IMR-90 (cell line): ENCODE data around the gene ACTN1. TPM values are rescaled to one million over a fixed set of nuclear protein-coding genes. Genes with fewer than 3 reads are reported as not detected.

Experiments used
- ATAC-seq: fragments of 200-7000 bp; cut with Tn5 transposase; 2 replicates; pipeline ENCODE4 v1.9.1; 2020; ENCODE audit warnings: low read depth, mild to moderate bottlenecking, moderate library complexity
- BruUV-seq: library from RNA; stranded (reverse); fragments of 400-500 nt; replicated peaks from 2 replicates; lab custom pipeline; 2021; lab: Mats Ljungman, UMichigan
- CTCF ChIA-PET: fragments of 300-600 bp; formaldehyde crosslinking; extraction: SDS; loops from one replicate; lab custom pipeline; 2021; ENCODE audit warnings: antibody characterized with exemption; lab: Yijun Ruan, JAX
- POLR2A ChIA-PET: fragments of 300-600 bp; sonication (Branson Sonifier 250); formaldehyde crosslinking; loops from one replicate; lab custom pipeline; 2022; ENCODE audit warnings: antibody characterized with exemption; ENCODE audit not compliant: unreplicated experiment; lab: Charles Lee
- DNase-seq: peaks from one replicate; pipeline ENCODE4 v3.0.0; 2013
- H2AFZ ChIP-seq: replicated peaks from 2 replicates; pipeline ENCODE3; 2013; ENCODE audit warnings: low read length, mild to moderate bottlenecking; ENCODE audit not compliant: poor library complexity
- H2AK5ac ChIP-seq: 2 replicates; pipeline ENCODE4 v1.6.1; 2013; ENCODE audit warnings: low read depth, low read length, inconsistent platforms
- H2AK9ac ChIP-seq: replicated peaks from 2 replicates; pipeline ENCODE3; 2013; ENCODE audit warnings: mild to moderate bottlenecking, low read depth, low read length, moderate library complexity; ENCODE audit not compliant: poor library complexity
- H2BK120ac ChIP-seq: 2 replicates; pipeline ENCODE4 v1.6.1; 2013; ENCODE audit warnings: low read depth, low read length, inconsistent platforms
- H2BK15ac ChIP-seq: 3 replicates; pipeline ENCODE4 v1.6.1; 2013; ENCODE audit warnings: low read depth, low read length, inconsistent platforms
- H2BK20ac ChIP-seq: 2 replicates; pipeline ENCODE4 v1.6.1; 2013; ENCODE audit warnings: low read depth, mild to moderate bottlenecking, inconsistent platforms, low read length, moderate library complexity
- H2BK5ac ChIP-seq: 2 replicates; pipeline ENCODE4 v1.6.1; 2013; ENCODE audit warnings: mild to moderate bottlenecking, low read depth, low read length, inconsistent platforms; ENCODE audit not compliant: poor library complexity, severe bottlenecking
- H3K14ac ChIP-seq: replicated peaks from 2 replicates; pipeline ENCODE4 v1.6.1; 2013; ENCODE audit warnings: low read depth, low read length, inconsistent platforms
- H3K18ac ChIP-seq: 2 replicates; pipeline ENCODE4 v1.6.1; 2013; ENCODE audit warnings: low read depth, low read length, control low read depth
- H3K23ac ChIP-seq: 2 replicates; pipeline ENCODE4 v1.6.1; 2013; ENCODE audit warnings: low read depth, low read length, inconsistent platforms
- H3K27ac ChIP-seq: 2 replicates; pipeline ENCODE4 v1.5.1; 2013; ENCODE audit warnings: mild to moderate bottlenecking, control low read depth, low read length; ENCODE audit not compliant: insufficient read depth
- H3K27me3 ChIP-seq: 2 replicates; pipeline ENCODE4 v1.6.1; 2013; ENCODE audit warnings: low read length; ENCODE audit not compliant: control insufficient read depth, insufficient read depth
- H3K36me3 ChIP-seq: 2 replicates; pipeline ENCODE4 v1.6.1; 2013; ENCODE audit warnings: low read length, mixed read lengths; ENCODE audit not compliant: control insufficient read depth, insufficient read depth
- H3K4ac ChIP-seq: 2 replicates; pipeline ENCODE4 v1.6.1; 2013; ENCODE audit warnings: low read depth, low read length, inconsistent platforms
- H3K4me1 ChIP-seq: 2 replicates; pipeline ENCODE4 v1.6.1; 2013; ENCODE audit warnings: low read length, mixed read lengths; ENCODE audit not compliant: control insufficient read depth, insufficient read depth
- H3K4me2 ChIP-seq: 2 replicates; pipeline ENCODE4 v1.6.1; 2013; ENCODE audit warnings: low read depth, mild to moderate bottlenecking, control low read depth, low read length, moderate library complexity
- H3K4me3 ChIP-seq: 2 replicates; pipeline ENCODE4 v1.5.1; 2013; ENCODE audit warnings: low read depth, mild to moderate bottlenecking, control low read depth, low read length, moderate library complexity; ENCODE audit not compliant: insufficient read depth
- H3K56ac ChIP-seq: 2 replicates; pipeline ENCODE4 v1.6.1; 2013; ENCODE audit warnings: low read length, inconsistent platforms; ENCODE audit not compliant: insufficient read depth; ENCODE audit errors: extremely low read depth
- H3K79me1 ChIP-seq, 2 experiments: 2 replicates each; pipeline ENCODE4 v1.6.1; 2013; ENCODE audit warnings: low read length in 2 of 2, inconsistent platforms in 1 of 2, low read depth in 1 of 2
- H3K9ac ChIP-seq: 2 replicates; pipeline ENCODE4 v1.6.1; 2013; ENCODE audit warnings: low read depth, low read length, control low read depth
- H3K9me1 ChIP-seq: 2 replicates; pipeline ENCODE4 v1.6.1; 2013; ENCODE audit warnings: low read length, inconsistent platforms; ENCODE audit not compliant: insufficient read depth
- H3K9me3 ChIP-seq: 2 replicates; pipeline ENCODE4 v1.6.1; 2013; ENCODE audit warnings: low read length; ENCODE audit not compliant: control insufficient read depth, insufficient read depth
- H4K20me1 ChIP-seq: 2 replicates; pipeline ENCODE4 v1.6.1; 2013; ENCODE audit warnings: low read length, inconsistent platforms; ENCODE audit not compliant: insufficient read depth
- H4K5ac ChIP-seq: 2 replicates; pipeline ENCODE4 v1.6.1; 2013; ENCODE audit warnings: mild to moderate bottlenecking, low read depth, low read length, control low read depth
- H4K8ac ChIP-seq, 2 experiments: 2 replicates each; pipeline ENCODE4 v1.6.1; 2013; ENCODE audit warnings: low read depth in 2 of 2, low read length in 2 of 2, control low read depth in 1 of 2, inconsistent platforms in 1 of 2
- H4K91ac ChIP-seq: 2 replicates; pipeline ENCODE4 v1.6.1; 2013; ENCODE audit warnings: low read depth, low read length, inconsistent platforms; ENCODE audit not compliant: insufficient read depth
- CTCF ChIP-seq: conservative IDR thresholded peaks from 2 replicates; pipeline ENCODE4 v1.5.1; 2012; ENCODE audit warnings: mild to moderate bottlenecking, low read depth, low read length, improper control_type of control experiment
- ELK1 ChIP-seq: fragments of 150-350 bp; IDR thresholded peaks from 2 replicates; pipeline ENCODE4 v1.6.1; 2016; ENCODE audit warnings: low read depth, mild to moderate bottlenecking, low read length, moderate library complexity, borderline replicate concordance
- POLR2A ChIP-seq: IDR thresholded peaks from 2 replicates; pipeline ENCODE4 v1.6.1; 2012; ENCODE audit warnings: mild to moderate bottlenecking, low read depth, low read length
- RAD21 ChIP-seq: IDR thresholded peaks from 2 replicates; pipeline ENCODE4 v1.6.1; 2012; ENCODE audit warnings: low read length, improper control_type of control experiment
- RFX5 ChIP-seq: IDR thresholded peaks from 2 replicates; pipeline ENCODE4 v1.8.0; 2012; ENCODE audit warnings: low read depth, mild to moderate bottlenecking, low read length, moderate library complexity
- SMC3 ChIP-seq: fragments of 150-350 bp; IDR thresholded peaks from 2 replicates; pipeline ENCODE4 v1.6.1; 2016; ENCODE audit warnings: low read depth, mild to moderate bottlenecking, antibody characterized with exemption, low read length, moderate library complexity
- WGBS, 2 experiments: methylation state at CpG; one replicate each; pipeline versions ENCODE4 v1.1.5 to v1.1.7; 2013; ENCODE audit warnings: missing lambda C conversion rate in 2 of 2; ENCODE audit not compliant: insufficient read length in 1 of 2; ENCODE audit errors: extremely low coverage in 2 of 2; 5-methylcytosine and 5-hydroxymethylcytosine counted together
- dilution Hi-C: fragments of 300-500 bp; cut with HindIII; formaldehyde crosslinking; loops from one replicate; pipeline ENCODE4 v1.14.3; 2018; ENCODE audit warnings: low sequenced_read_pairs; ENCODE audit not compliant: unreplicated experiment
- in situ Hi-C: fragments of 300-500 bp; cut with MboI; formaldehyde crosslinking; loops from 3 replicates; pipeline ENCODE4 v1.14.3; 2019; ENCODE audit warnings: low sequenced_read_pairs, inconsistent platforms, mixed read lengths
- intact Hi-C: fragments of 100-400 bp; cut with micrococcal nuclease; formaldehyde crosslinking; loops from 2 replicates; pipeline ENCODE4 v1.10.0; 2022
- polyA plus RNA-seq, 3 experiments: library from polyadenylated mRNA; depleted of rRNA; stranded (reverse); fragments of >200 nt; gene quantifications; 2 replicates each; pipeline ENCODE4 v1.2.3, GENCODE V29; 2012; ENCODE audit warnings: low replicate concordance in 1 of 3
- total RNA-seq: library from RNA; depleted of rRNA; stranded (reverse); fragments of >200 nt; gene quantifications from 2 replicates; pipeline ENCODE4 v1.2.3, GENCODE V29; 2012

ACTN1 gene
- total and polyA plus RNA-seq, 2 of the 4 experiments (the other 2 are of a cell fraction), result 684 to 766 TPM

- TF ChIP-seq CTCF (peak; percentile 85), SMC3 (peak; percentile 48), RAD21 (peak; percentile 75), ELK1 (no peak), POLR2A (0 out of 2 replicates have a peak, but pooled peaks have one; percentile 41), RFX5 (no peak)
- ChIA-PET POLR2A (no interaction called here), CTCF (interaction anchor here (0.6 to 1.8 kb wide), 6 partner anchors 13 to 268 kb away, joined by 3 to 8 read pairs (median 3); no protein-coding TSS in a partner anchor)
- Histone ChIP-seq H4K5ac (no peak overlapping the region), H4K20me1 (peaks cover 5% of the 10 kb centered on the region; the same call in 1 of the 2 replicates), H4K91ac (no peak overlapping the region), H4K8ac (0 out of 4 replicates have a peak overlapping the region, but pooled peaks of 1 of the 2 experiments have one; percentile 33), H3K9me1 (peaks cover 4% of the 10 kb centered on the region; the same call in 1 of the 2 replicates), H3K18ac (no peak overlapping the region), H3K9me3 (peaks cover 6% of the 10 kb centered on the region), H3K4me1 (no peaks in the 10 kb centered on the region), H2BK5ac (no peak overlapping the region), H3K4me2 (no peak overlapping the region), H3K14ac (no peak overlapping the region), H2BK120ac (no peak overlapping the region), H3K79me1 (peaks cover 0 to 3% of the 10 kb centered on the region in 2 experiments; a peak in 3 of 4 replicates), H3K23ac (no peak overlapping the region), H3K27ac (no peak overlapping the region), H2AK5ac (no peak overlapping the region), H3K56ac (no peak overlapping the region), H3K27me3 (no peaks in the 10 kb centered on the region), H3K4ac (no peak overlapping the region), H3K36me3 (peaks cover 3% of the 10 kb centered on the region), H3K4me3 (no peak overlapping the region), H2AFZ (no peak overlapping the region), H2AK9ac (no peak overlapping the region), H2BK20ac (no peak overlapping the region), H3K9ac (no peak overlapping the region), H2BK15ac (no peak overlapping the region)
- WGBS, 2 experiments, result no CpG with 5 or more reads among the region's 2 CpGs
- in situ Hi-C loops (loop anchor here (10.0 kb wide), 1 partner anchor 242 kb away; no protein-coding TSS in a partner anchor), intact Hi-C loops (loop anchor here (1.0 to 5.0 kb wide), 4 partner anchors 48 to 484 kb away; partner anchors contain the start of gene ACTN1), dilution Hi-C loops (no loop called here)
- no TSS peak for BruUV-seq
- DNase-seq (peak; percentile 81), ATAC-seq (peak; percentile 73)
These were observed 116.0 kb downstream of the ACTN1 start for GRCh38 chr14:68862954-68863594.
